Nephron (organoid): ENCODE results near the gene POLE.

Experiments used
- H3K27ac Mint-ChIP-seq, 3 experiments: 2 replicates each; pipeline ENCODE4 v1.8.0; 2020; ENCODE audit warnings: mixed read lengths in 3 of 3, mild to moderate bottlenecking in 2 of 3, moderate library complexity in 1 of 3
- H3K27me3 Mint-ChIP-seq: 2 replicates; pipeline ENCODE4 v1.8.0; 2021; ENCODE audit warnings: low read depth, mild to moderate bottlenecking, moderate library complexity, mixed read lengths
- H3K36me3 Mint-ChIP-seq: 2 replicates; pipeline ENCODE4 v1.8.0; 2020; ENCODE audit warnings: low read depth, mixed read lengths
- H3K4me1 Mint-ChIP-seq: 2 replicates; pipeline ENCODE4 v1.8.0; 2020; ENCODE audit warnings: mixed read lengths
- H3K4me3 Mint-ChIP-seq, 3 experiments: 2 replicates each; pipeline ENCODE4 v1.8.0; 2020; ENCODE audit warnings: mild to moderate bottlenecking in 3 of 3, mixed read lengths in 3 of 3, moderate library complexity in 2 of 3
- H3K9me3 Mint-ChIP-seq: 2 replicates; pipeline ENCODE4 v1.8.0; 2020; ENCODE audit warnings: mixed read lengths
- CTCF ChIP-seq, 3 experiments: fragments of 200-600 bp; sonication (generic); IDR thresholded peaks; one replicate each; pipeline ENCODE4 v1.5.0; 2021; ENCODE audit warnings: antibody characterized with exemption in 3 of 3; ENCODE audit not compliant: unreplicated experiment in 3 of 3

Gene POLE

GRCh38 chr12:132625731-132626430 lies 61.3 kb downstream of the POLE start:
- Mint-ChIP-seq H3K9me3 (no peaks in the 10 kb centered on the region), H3K4me1 (peaks cover 25% of the 10 kb centered on the region), H3K27me3 (peaks cover 7% of the 10 kb centered on the region), H3K27ac (no peak overlapping the region), H3K4me3 (no peak overlapping the region), H3K36me3 (peaks cover 46% of the 10 kb centered on the region)
- no peak for TF ChIP-seq CTCF (IDR thresholded peaks at IDR 0.05; ENCODE audit: unreplicated experiment in 3 of 3)

- Mint-ChIP-seq H3K4me3 (no peak overlapping the region), H3K36me3 (peaks cover 38% of the 10 kb centered on the region), H3K27ac (peak overlapping the region in 1 of 3 experiments; percentile 80), H3K9me3 (no peaks in the 10 kb centered on the region), H3K4me1 (peaks cover 25% of the 10 kb centered on the region), H3K27me3 (peaks cover 15% of the 10 kb centered on the region)
- TF ChIP-seq CTCF (IDR thresholded peaks at IDR 0.05; ENCODE audit: unreplicated experiment in 3 of 3), result no peak
These were observed 62.1 kb downstream of the POLE start for GRCh38 chr12:132624910-132625630.

- peaks cover 25% of the 10 kb centered on the region for H3K4me1 Mint-ChIP-seq
- peak overlapping the region in 2 of 3 experiments; percentile 94 to 96 for H3K27ac Mint-ChIP-seq
- no peaks in the 10 kb centered on the region for H3K9me3 Mint-ChIP-seq
- H3K27me3 Mint-ChIP-seq, result peaks cover 16% of the 10 kb centered on the region
- H3K4me3 Mint-ChIP-seq, result no peak overlapping the region
- TF ChIP-seq CTCF (IDR thresholded peaks at IDR 0.05; ENCODE audit: unreplicated experiment in 3 of 3), result no peak
- peaks cover 31% of the 10 kb centered on the region for H3K36me3 Mint-ChIP-seq
These were observed 62.8 kb downstream of the POLE start for GRCh38 chr12:132624186-132624855.

GRCh38 chr12:132623072-132623869 lies 63.9 kb downstream of the POLE start:
- Mint-ChIP-seq H3K27ac (peak overlapping the region; percentile 94 to 97 (median 96)), H3K9me3 (no peaks in the 10 kb centered on the region), H3K27me3 (peaks cover 16% of the 10 kb centered on the region), H3K4me1 (peaks cover 25% of the 10 kb centered on the region), H3K36me3 (peaks cover 22% of the 10 kb centered on the region), H3K4me3 (peak overlapping the region; percentile 62 to 71 (median 71))
- no peak for TF ChIP-seq CTCF (IDR thresholded peaks at IDR 0.05; ENCODE audit: unreplicated experiment in 3 of 3)

GRCh38 chr12:132622437-132623071 lies 64.6 kb downstream of the POLE start:
- peaks cover 24% of the 10 kb centered on the region for H3K27me3 Mint-ChIP-seq
- peak overlapping the region; percentile 62 to 71 (median 71) for H3K4me3 Mint-ChIP-seq
- peak overlapping the region; percentile 94 to 97 (median 96) for H3K27ac Mint-ChIP-seq
- peaks cover 32% of the 10 kb centered on the region for H3K4me1 Mint-ChIP-seq
- TF ChIP-seq CTCF (IDR thresholded peaks at IDR 0.05; ENCODE audit: unreplicated experiment in 3 of 3), result no peak
- H3K36me3 Mint-ChIP-seq, result peaks cover 22% of the 10 kb centered on the region
- no peaks in the 10 kb centered on the region for H3K9me3 Mint-ChIP-seq
